Endothelial cell of umbilical vein (primary cell): Measurements from ENCODE around the gene CD300LB. TPM values are rescaled to one million over a fixed set of nuclear protein-coding genes. Genes with fewer than 3 reads are reported as not detected.

ENCODE experiments used
- BruUV-seq: library from RNA; stranded (reverse); fragments of 400-500 nt; replicated peaks from 2 replicates; lab custom pipeline; 2021; lab: Mats Ljungman, UMichigan
- CTCF ChIA-PET: fragments of 300-600, 350-600 bp; sonication (Branson Sonifier 250); formaldehyde crosslinking; loops from one replicate; lab custom pipeline; 2021; ENCODE audit warnings: antibody characterized with exemption, inconsistent platforms; lab: Charles Lee
- POLR2A ChIA-PET: fragments of 300-600, 350-600 bp; sonication (Branson Sonifier 250); formaldehyde crosslinking; loops from one replicate; lab custom pipeline; 2021; ENCODE audit warnings: antibody characterized with exemption, inconsistent platforms; lab: Charles Lee
- DNase-seq: peaks from one replicate; pipeline ENCODE4 v3.0.0-alpha.2; 2011; ENCODE audit warnings: low read depth, low spot score
- FAIRE-seq: peaks from 2 replicates; lab custom pipeline; 2011; peaks lifted over from hg19 to GRCh38; lab: Jason Lieb, UNC
- H2AFZ ChIP-seq: 2 replicates; pipeline ENCODE4 v1.6.0; 2012; ENCODE audit warnings: low read depth, low read length, control low read depth, inconsistent platforms
- H3K27ac ChIP-seq: 2 replicates; pipeline ENCODE4 v1.5.1; 2011; ENCODE audit warnings: low read depth, mild to moderate bottlenecking, control low read depth, low read length, moderate library complexity; ENCODE audit not compliant: insufficient read depth
- H3K27me3 ChIP-seq, 2 experiments: 2 replicates each; pipeline versions ENCODE4 v1.6.0 to v1.6.1; 2011; ENCODE audit warnings: low read length in 2 of 2, mixed read lengths in 1 of 2; ENCODE audit not compliant: control insufficient read depth in 2 of 2, insufficient read depth in 2 of 2
- H3K36me3 ChIP-seq, 2 experiments: 2 replicates in 1 of 2; 3 replicates in 1 of 2; pipeline ENCODE4 v1.5.1; 2011; ENCODE audit warnings: low read length in 2 of 2, mild to moderate bottlenecking in 1 of 2, moderate library complexity in 1 of 2; ENCODE audit not compliant: control insufficient read depth in 2 of 2, insufficient read depth in 2 of 2; ENCODE audit errors: extremely low read depth in 1 of 2
- H3K4me1 ChIP-seq: 3 replicates; pipeline ENCODE4 v1.5.1; 2011; ENCODE audit warnings: mild to moderate bottlenecking, low read length; ENCODE audit not compliant: control insufficient read depth, insufficient read depth; ENCODE audit errors: extremely low read depth
- H3K4me2 ChIP-seq: 2 replicates; pipeline ENCODE4 v1.6.1; 2011; ENCODE audit warnings: low read length, control low read depth, mixed read lengths; ENCODE audit not compliant: insufficient read depth
- H3K4me3 ChIP-seq, 3 experiments: fragments of 200-600 bp in 1 of 3; sonication (generic), shearing (Covaris generic) in 1 of 3; replicated peaks in 1 of 3; 2 replicates each; pipeline ENCODE4 v1.5.1; 2011 to 2016; ENCODE audit warnings: control low read depth in 3 of 3, low read length in 3 of 3, mild to moderate bottlenecking in 2 of 3, inconsistent platforms in 1 of 3, low read depth in 1 of 3, moderate library complexity in 1 of 3; ENCODE audit not compliant: insufficient read depth in 1 of 3
- H3K79me2 ChIP-seq: 2 replicates; pipeline ENCODE4 v1.6.0; 2012; ENCODE audit warnings: low read length, inconsistent platforms; ENCODE audit not compliant: control insufficient read depth, insufficient read depth
- H3K9ac ChIP-seq: replicated peaks from 2 replicates; pipeline ENCODE3; 2011; ENCODE audit warnings: low read length, control low read depth; ENCODE audit not compliant: insufficient read depth; ENCODE audit errors: extremely low read depth
- H3K9me1 ChIP-seq: replicated peaks from 3 replicates; pipeline ENCODE4 v1.6.0; 2011; ENCODE audit warnings: mild to moderate bottlenecking, low read length; ENCODE audit not compliant: control insufficient read depth, insufficient read depth; ENCODE audit errors: extremely low read depth
- H3K9me3 ChIP-seq: replicated peaks from 2 replicates; pipeline ENCODE4 v1.5.1; 2012; ENCODE audit warnings: low read length, inconsistent platforms; ENCODE audit not compliant: control insufficient read depth, insufficient read depth
- H4K20me1 ChIP-seq: replicated peaks from 2 replicates; pipeline ENCODE3; 2011; ENCODE audit warnings: mild to moderate bottlenecking, low read length; ENCODE audit not compliant: control insufficient read depth, insufficient read depth; ENCODE audit errors: extremely low read depth
- CTCF ChIP-seq, 2 donors: IDR thresholded peaks; 1 replicate in 1 of 2; 2 replicates in 1 of 2; pipeline ENCODE4 v1.5.1; 2011; ENCODE audit warnings: low read length in 2 of 2, mild to moderate bottlenecking in 2 of 2, moderate library complexity in 2 of 2, control low read depth in 1 of 2, inconsistent platforms in 1 of 2, low read depth in 1 of 2; ENCODE audit not compliant: insufficient read depth in 1 of 2; ENCODE audit errors: extremely low read depth in 1 of 2
- EZH2 ChIP-seq: IDR thresholded peaks from 2 replicates; pipeline ENCODE4 v1.6.1; 2012; ENCODE audit warnings: borderline replicate concordance, low read depth, mild to moderate bottlenecking, moderate library complexity, low read length, inconsistent platforms; ENCODE audit not compliant: severe bottlenecking
- FOS ChIP-seq: IDR thresholded peaks from 2 replicates; pipeline ENCODE4 v1.6.1; 2011; ENCODE audit warnings: mild to moderate bottlenecking, low read length, moderate library complexity, borderline replicate concordance; ENCODE audit not compliant: insufficient read depth
- GATA2 ChIP-seq: IDR thresholded peaks from 2 replicates; pipeline ENCODE4 v1.7.0; 2011; ENCODE audit warnings: low read depth, mild to moderate bottlenecking, moderate library complexity, mixed read lengths, low read length; ENCODE audit not compliant: insufficient read length, insufficient read depth
- JUN ChIP-seq: IDR thresholded peaks from 2 replicates; pipeline ENCODE4 v1.6.1; 2011; ENCODE audit warnings: borderline replicate concordance, low read depth; ENCODE audit not compliant: insufficient read length, insufficient read depth
- MYC ChIP-seq: IDR thresholded peaks from one replicate; pipeline ENCODE4 v1.6.1; 2011; ENCODE audit warnings: mild to moderate bottlenecking, low read depth, low read length
- POLR2A ChIP-seq: IDR thresholded peaks from 2 replicates; pipeline ENCODE4 v1.6.1; 2012; ENCODE audit warnings: low read depth, mild to moderate bottlenecking, control low read depth, low read length
- POLR2AphosphoS5 ChIP-seq: IDR thresholded peaks from 2 replicates; pipeline ENCODE4 v1.6.1; 2012; ENCODE audit warnings: low read depth, mild to moderate bottlenecking, control low read depth, low read length, moderate library complexity; ENCODE audit not compliant: insufficient read depth
- dilution Hi-C: fragments of 300-500 bp; cut with MboI; formaldehyde crosslinking; loops from one replicate; pipeline ENCODE4 v1.15.0; 2019; ENCODE audit warnings: low sequenced_read_pairs; ENCODE audit not compliant: extremely low pct_ligation_motif_present
- intact Hi-C: fragments of 100-400 bp; cut with micrococcal nuclease; formaldehyde crosslinking; loops from one replicate; pipeline ENCODE4 v1.10.0; 2022
- polyA plus RNA-seq, 4 experiments: library from polyadenylated mRNA; depleted of rRNA in 3 of 4; stranded (reverse) in 3 of 4; unstranded in 1 of 4; fragments of >200 nt; gene quantifications; 2 replicates each; pipeline versions ENCODE4 v1.2.1 to v1.2.3, GENCODE V29; 2011 to 2012; ENCODE audit warnings: missing spikeins in 1 of 4
- total RNA-seq: library from RNA; stranded (reverse); gene quantifications from 2 replicates; pipeline ENCODE4 v1.2.3, GENCODE V29; 2021
- TF ChIP-seq, protein P1 (sequence below): IDR thresholded peaks from 2 replicates; pipeline ENCODE4 v1.6.1; 2011; ENCODE audit not compliant: insufficient read depth, insufficient read length

Gene CD300LB
- total and polyA plus RNA-seq, 2 donors (not counting 3 experiments of a cell fraction or from before 2014, with no cell fraction given) = not detected

DNA sequence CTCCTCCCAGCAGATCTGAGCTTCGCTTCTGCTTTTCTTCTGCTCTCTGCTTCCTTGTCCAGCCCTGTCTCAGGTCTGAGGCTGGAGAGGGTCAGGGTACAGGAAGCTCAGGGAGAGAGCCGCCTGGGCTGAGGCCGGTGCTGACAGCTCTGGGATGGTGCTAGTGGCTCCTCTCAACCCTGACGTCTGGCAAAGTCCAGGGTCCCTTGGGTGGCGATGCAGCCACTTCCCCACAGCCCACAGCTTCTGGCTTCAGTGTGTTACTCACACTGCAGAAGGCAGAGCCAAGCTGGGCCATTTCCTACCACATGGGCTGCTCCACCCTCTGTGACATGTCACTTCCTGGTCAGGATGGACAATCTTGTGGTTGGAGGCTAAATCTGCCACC lies 14.6 kb upstream of the CD300LB start, which contains the start of gene CD300C:
TSS of gene CD300C (minus strand) at position 273 of the 388 bp plus-strand sequence. CDS start 333 bp downstream, outside the sequence.
- ChIA-PET CTCF (no interaction called here), POLR2A (no interaction called here)
- no peak for FAIRE-seq
- Histone ChIP-seq H3K9ac (no peak within 1 kb of the TSS), H3K27ac (no peak within 1 kb of the TSS), H3K4me3 (no peak within 1 kb of the TSS), H4K20me1 (no peaks in the 10 kb centered on the region), H3K79me2 (no peaks in the 10 kb centered on the region), H3K36me3 (no peaks in the 10 kb centered on the region), H2AFZ (no peak within 1 kb of the TSS), H3K9me3 (no peaks in the 10 kb centered on the region), H3K4me2 (no peak within 1 kb of the TSS), H3K9me1 (no peaks in the 10 kb centered on the region), H3K4me1 (no peaks in the 10 kb centered on the region), H3K27me3 (no peaks in the 10 kb centered on the region)
- TF ChIP-seq EZH2 (no peak), JUN (no peak), FOS (no peak), MYC (no peak)
- TF ChIP-seq, protein P1, sequence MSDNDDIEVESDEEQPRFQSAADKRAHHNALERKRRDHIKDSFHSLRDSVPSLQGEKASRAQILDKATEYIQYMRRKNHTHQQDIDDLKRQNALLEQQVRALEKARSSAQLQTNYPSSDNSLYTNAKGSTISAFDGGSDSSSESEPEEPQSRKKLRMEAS = no peak
- intact Hi-C loops = no loop called here
- no peak for DNase-seq
- no TSS peak for BruUV-seq
- dilution Hi-C loops = no loop called here

- CTCF ChIA-PET = no interaction called here
- Histone ChIP-seq H3K9me3 (no peaks in the 10 kb centered on the region), H3K36me3 (no peaks in the 10 kb centered on the region), H3K4me2 (no peak overlapping the region), H3K79me2 (no peaks in the 10 kb centered on the region), H3K9me1 (no peaks in the 10 kb centered on the region), H3K4me1 (no peaks in the 10 kb centered on the region), H3K9ac (no peak overlapping the region), H3K4me3 (no peak overlapping the region), H3K27ac (no peak overlapping the region), H4K20me1 (no peaks in the 10 kb centered on the region), H3K27me3 (no peaks in the 10 kb centered on the region), H2AFZ (no peak overlapping the region)
- intact Hi-C loops = no loop called here
- FAIRE-seq (no peak), DNase-seq (no peak)
- dilution Hi-C loops = no loop called here
- POLR2A ChIA-PET = no interaction called here
- no TSS peak for BruUV-seq
- TF ChIP-seq, protein P1 = no peak
- TF ChIP-seq MYC (no peak), CTCF (IDR thresholded peaks at IDR 0.05; ENCODE audit: extremely low read depth in 1 of 2, insufficient read depth in 1 of 2, low read depth in 1 of 2, low read length in 2 of 2) (no peak), EZH2 (no peak), JUN (no peak), GATA2 (no peak), POLR2AphosphoS5 (no peak), FOS (no peak), POLR2A (no peak)
Observed at GRCh38 chr17:74544991-74545842, 13.9 kb upstream of the CD300LB start.
